ENCODE results near the gene EEF1AKMT3. TPM values are rescaled to one million over a fixed set of nuclear protein-coding genes. Genes with fewer than 3 reads are reported as not detected.

The EEF1AKMT3 gene
- total RNA-seq, 1 experiment from 2014 or later = 9.3 TPM

DNA sequence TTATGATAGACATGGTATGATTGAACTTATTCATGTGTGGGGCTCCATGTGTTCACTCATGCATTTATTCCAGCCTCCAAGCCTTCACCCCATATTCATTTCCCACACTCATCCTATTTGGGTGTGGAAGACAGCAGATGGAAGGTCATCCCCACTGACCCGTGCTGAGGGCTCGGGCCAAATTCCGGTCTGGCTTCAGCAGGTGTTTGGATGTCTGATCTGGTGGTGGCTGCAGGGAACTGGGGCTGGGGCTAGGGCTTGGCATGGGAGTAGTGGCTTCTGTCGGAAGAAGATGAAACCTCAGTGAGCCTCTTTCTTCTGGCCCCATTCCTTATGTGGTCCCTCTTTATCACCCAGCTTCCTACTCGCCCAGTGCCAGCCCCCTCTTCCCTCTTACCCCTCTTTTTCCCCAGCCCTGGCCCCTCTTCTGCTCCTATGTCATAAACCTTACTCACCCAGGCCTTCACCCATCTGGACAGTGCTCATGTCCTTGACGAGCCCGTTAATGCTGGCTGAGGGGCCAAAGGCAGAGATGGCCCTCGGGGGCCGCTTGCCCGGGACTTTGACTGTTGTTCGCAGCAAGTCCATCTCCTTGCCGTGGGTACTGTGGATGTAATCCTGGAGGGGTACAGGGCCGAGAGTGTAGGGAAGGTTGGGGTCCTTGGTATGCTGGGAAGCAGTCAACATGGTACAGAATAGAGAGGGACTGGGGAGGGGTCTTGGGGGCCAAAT lies 41.9 kb upstream of the EEF1AKMT3 start:
- Histone ChIP-seq H3K4me3 (ENCODE audit: low read length) (no peak overlapping the region), H3K4me1 (ENCODE audit: insufficient read depth, low read length) (peaks cover 4% of the 10 kb centered on the region; the same call in 1 of the 2 replicates), H3K36me3 (ENCODE audit: low read depth, low read length) (no peaks in the 10 kb centered on the region), H3K9me3 (ENCODE audit: low read length) (no peaks in the 10 kb centered on the region), H3K9ac (ENCODE audit: low read length) (no peak overlapping the region), H3K27ac (ENCODE audit: low read length) (no peak overlapping the region), H3F3A (ENCODE audit: low read length, unreplicated experiment) (no peaks in the 10 kb centered on the region), H3K9me2 (replicated peaks; ENCODE audit: low read length) (no peaks in the 10 kb centered on the region), H3K27me3 (ENCODE audit: low read length) (peaks cover 8% of the 10 kb centered on the region; the same call in 1 of the 2 replicates), H4K20me1 (ENCODE audit: low read length) (no peaks in the 10 kb centered on the region), H3K4me2 (ENCODE audit: low read length) (no peak overlapping the region), H3K79me2 (ENCODE audit: low read length) (no peaks in the 10 kb centered on the region), H2AFZ (ENCODE audit: low read length) (no peak overlapping the region)
- no TSS peak for BruUV-seq (replicated peaks)
- CTCF ChIA-PET = no interaction called here
- no peak for TF ChIP-seq EZH2phosphoT487 (IDR thresholded peaks at IDR 0.05; ENCODE audit: borderline replicate concordance, low read length)
- TF ChIP-seq, protein P1, sequence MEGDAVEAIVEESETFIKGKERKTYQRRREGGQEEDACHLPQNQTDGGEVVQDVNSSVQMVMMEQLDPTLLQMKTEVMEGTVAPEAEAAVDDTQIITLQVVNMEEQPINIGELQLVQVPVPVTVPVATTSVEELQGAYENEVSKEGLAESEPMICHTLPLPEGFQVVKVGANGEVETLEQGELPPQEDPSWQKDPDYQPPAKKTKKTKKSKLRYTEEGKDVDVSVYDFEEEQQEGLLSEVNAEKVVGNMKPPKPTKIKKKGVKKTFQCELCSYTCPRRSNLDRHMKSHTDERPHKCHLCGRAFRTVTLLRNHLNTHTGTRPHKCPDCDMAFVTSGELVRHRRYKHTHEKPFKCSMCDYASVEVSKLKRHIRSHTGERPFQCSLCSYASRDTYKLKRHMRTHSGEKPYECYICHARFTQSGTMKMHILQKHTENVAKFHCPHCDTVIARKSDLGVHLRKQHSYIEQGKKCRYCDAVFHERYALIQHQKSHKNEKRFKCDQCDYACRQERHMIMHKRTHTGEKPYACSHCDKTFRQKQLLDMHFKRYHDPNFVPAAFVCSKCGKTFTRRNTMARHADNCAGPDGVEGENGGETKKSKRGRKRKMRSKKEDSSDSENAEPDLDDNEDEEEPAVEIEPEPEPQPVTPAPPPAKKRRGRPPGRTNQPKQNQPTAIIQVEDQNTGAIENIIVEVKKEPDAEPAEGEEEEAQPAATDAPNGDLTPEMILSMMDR (conservative IDR thresholded peaks at IDR 0.05; ENCODE audit: low read depth, low read length) = no peak
- DNase-seq = no peak
- POLR2A ChIA-PET (ENCODE audit: unreplicated experiment) = no interaction called here
- no peak for ATAC-seq
- intact Hi-C loops (cut with micrococcal nuclease) = no loop called here

DNA sequence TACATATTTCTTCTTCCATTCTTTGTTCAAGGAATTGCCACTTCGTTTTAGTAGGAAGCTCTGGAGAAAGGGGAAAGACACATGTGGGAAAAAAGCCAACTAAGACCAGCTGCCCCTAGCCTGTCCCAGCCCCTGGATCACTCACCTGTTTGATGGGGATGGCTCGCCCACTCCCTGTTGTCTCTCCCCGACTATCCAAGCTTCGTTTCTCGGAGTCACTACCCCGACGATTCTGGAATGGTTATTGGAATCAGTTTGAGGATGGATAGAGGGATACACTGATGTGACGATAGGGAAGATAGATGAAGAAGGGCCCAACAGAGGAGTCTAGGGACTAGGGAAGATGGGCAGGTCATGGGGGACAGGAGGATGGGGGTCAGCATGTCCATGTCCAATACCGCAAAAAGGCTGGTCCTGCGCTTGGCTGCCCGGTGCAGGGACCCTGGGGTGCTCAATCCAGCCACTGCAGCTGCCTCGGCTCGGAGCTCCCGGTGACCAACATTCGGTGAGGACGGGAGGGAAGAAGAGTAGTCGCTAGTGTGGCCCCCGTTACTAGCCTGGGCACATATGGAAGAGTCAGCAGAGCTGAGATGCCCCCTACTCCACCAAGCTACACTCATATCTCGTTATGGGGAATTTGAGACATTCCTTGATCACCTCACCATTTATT lies 40.9 kb upstream of the EEF1AKMT3 start:
- DNase-seq (no peak), ATAC-seq (no peak)
- H2AFZ ChIP-seq (ENCODE audit: low read length) = no peak overlapping the region
- no peaks in the 10 kb centered on the region for H3K9me3 ChIP-seq (ENCODE audit: low read length)
- H3K4me1 ChIP-seq (ENCODE audit: insufficient read depth, low read length) = 0 out of 2 replicates have a peak, but pooled peaks cover 6% of the 10 kb centered on the region
- TF ChIP-seq, protein P1 (conservative IDR thresholded peaks at IDR 0.05; ENCODE audit: low read depth, low read length) = no peak
- TF ChIP-seq EZH2 (IDR thresholded peaks at IDR 0.05; ENCODE audit: low read length, unreplicated experiment) (no peak), EZH2phosphoT487 (IDR thresholded peaks at IDR 0.05; ENCODE audit: borderline replicate concordance, low read length) (no peak)
- ChIA-PET CTCF (no interaction called here), POLR2A (ENCODE audit: unreplicated experiment) (no interaction called here)
- no peak overlapping the region for H3K27ac ChIP-seq (ENCODE audit: low read length)
- peaks cover 18% of the 10 kb centered on the region for H3K27me3 ChIP-seq (ENCODE audit: low read length)
- H4K20me1 ChIP-seq (ENCODE audit: low read length) = no peaks in the 10 kb centered on the region
- intact Hi-C loops (cut with micrococcal nuclease) = no loop called here
- H3K9ac ChIP-seq (ENCODE audit: low read length) = no peak overlapping the region
- H3K4me2 ChIP-seq (ENCODE audit: low read length) = no peak overlapping the region
- H3K9me2 ChIP-seq (replicated peaks; ENCODE audit: low read length) = no peaks in the 10 kb centered on the region
- H3F3A ChIP-seq (ENCODE audit: low read length, unreplicated experiment) = no peaks in the 10 kb centered on the region
- no peak overlapping the region for H3K4me3 ChIP-seq (ENCODE audit: low read length)
- no TSS peak for BruUV-seq (replicated peaks)
- no peaks in the 10 kb centered on the region for H3K36me3 ChIP-seq (ENCODE audit: low read depth, low read length)
- no peaks in the 10 kb centered on the region for H3K79me2 ChIP-seq (ENCODE audit: low read length)

DNA sequence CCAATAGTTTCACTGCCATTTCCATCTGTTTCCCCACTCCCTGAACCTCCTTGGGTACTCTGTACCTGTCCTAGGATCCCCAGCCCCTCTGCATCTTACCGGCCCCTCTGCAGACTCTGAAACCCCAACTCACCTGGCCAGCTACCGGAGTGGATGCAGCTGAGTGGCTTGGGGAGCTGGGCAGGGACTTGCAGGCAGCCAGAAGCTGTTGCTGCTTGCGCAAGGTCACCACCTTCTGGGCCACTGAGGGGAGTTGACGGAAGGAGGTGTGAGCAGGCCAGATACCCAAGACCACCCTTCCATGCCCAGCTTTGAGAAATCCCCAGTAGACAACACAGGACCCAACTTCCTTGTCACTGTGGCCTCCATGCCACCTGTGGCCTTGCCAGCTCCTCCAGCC lies 40.1 kb upstream of the EEF1AKMT3 start:
- Histone ChIP-seq H3K36me3 (ENCODE audit: low read depth, low read length) (no peaks in the 10 kb centered on the region), H3K9me3 (ENCODE audit: low read length) (no peaks in the 10 kb centered on the region), H3K27ac (ENCODE audit: low read length) (no peak overlapping the region), H3F3A (ENCODE audit: low read length, unreplicated experiment) (no peaks in the 10 kb centered on the region), H3K9me2 (replicated peaks; ENCODE audit: low read length) (no peaks in the 10 kb centered on the region), H3K4me1 (ENCODE audit: insufficient read depth, low read length) (peaks cover 10% of the 10 kb centered on the region; the same call in 1 of the 2 replicates), H3K4me2 (ENCODE audit: low read length) (no peak overlapping the region), H3K27me3 (ENCODE audit: low read length) (peaks cover 26% of the 10 kb centered on the region), H3K4me3 (ENCODE audit: low read length) (no peak overlapping the region), H2AFZ (ENCODE audit: low read length) (no peak overlapping the region), H3K9ac (ENCODE audit: low read length) (no peak overlapping the region), H4K20me1 (ENCODE audit: low read length) (no peaks in the 10 kb centered on the region), H3K79me2 (ENCODE audit: low read length) (no peaks in the 10 kb centered on the region)
- TF ChIP-seq EZH2phosphoT487 (IDR thresholded peaks at IDR 0.05; ENCODE audit: borderline replicate concordance, low read length) = no peak
- TF ChIP-seq EZH2 (IDR thresholded peaks at IDR 0.05; ENCODE audit: low read length, unreplicated experiment) = no peak
- TF ChIP-seq, protein P1 (conservative IDR thresholded peaks at IDR 0.05; ENCODE audit: low read depth, low read length) = no peak
- CTCF ChIA-PET = no interaction called here
- no peak for DNase-seq
- intact Hi-C loops (cut with micrococcal nuclease) = no loop called here
- POLR2A ChIA-PET (ENCODE audit: unreplicated experiment) = no interaction called here
- no TSS peak for BruUV-seq (replicated peaks)
- ATAC-seq = no peak
